ENCODE results near the gene LAMA4. TPM values are rescaled to one million over a fixed set of nuclear protein-coding genes. Genes with fewer than 3 reads are reported as not detected.

LAMA4 gene
- total and polyA plus RNA-seq, 4 experiments from 2014 or later, result not detected

DNA sequence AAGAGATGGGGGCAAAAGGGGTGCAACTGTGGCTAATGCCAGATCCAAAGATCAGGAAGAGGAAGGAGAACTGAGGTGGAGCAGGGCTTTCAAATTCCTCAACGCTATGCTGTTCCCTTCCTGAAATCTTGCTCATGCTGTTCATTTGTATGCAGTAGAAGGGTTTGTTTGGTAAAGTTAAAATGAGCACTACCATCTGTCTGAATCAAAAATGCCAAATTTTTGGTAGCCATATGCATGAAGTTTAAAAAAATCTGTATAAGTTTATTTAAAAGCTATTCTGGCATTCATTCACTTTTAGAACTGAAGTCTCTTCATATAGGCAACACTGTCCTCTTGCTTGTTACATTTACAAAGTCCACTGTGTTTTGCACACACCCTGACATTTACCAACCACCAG, 84.8 kb downstream of the LAMA4 start:
- Mint-ChIP-seq H3K4me3 (no peak overlapping the region), H3K36me3 (no peaks in the 10 kb centered on the region), H3K9me3 (no peaks in the 10 kb centered on the region), H3K27ac (no peak overlapping the region), H3K27me3 (peaks cover 28 to 36% of the 10 kb centered on the region in 2 donors), H3K4me1 (no peaks in the 10 kb centered on the region)
- Histone ChIP-seq H3K27me3 (ENCODE audit: insufficient read depth, low read length) (no peaks in the 10 kb centered on the region), H3K4me3 (ENCODE audit: low read length in 2 of 2) (no peak overlapping the region), H3K9me3 (ENCODE audit: control insufficient read depth in 1 of 2, low read length in 2 of 2) (no peaks in the 10 kb centered on the region), H3K27ac (ENCODE audit: low read depth, low read length) (no peak overlapping the region), H3K36me3 (ENCODE audit: insufficient read depth, low read length) (no peaks in the 10 kb centered on the region), H3K4me1 (ENCODE audit: insufficient read depth, low read length) (no peaks in the 10 kb centered on the region)
- no peak for DNase-seq
- intact Hi-C loops (cut with micrococcal nuclease), result loop anchor here (10.0 kb wide), 1 partner anchor 455 kb away; no protein-coding TSS in a partner anchor
- ChIA-PET CTCF (ENCODE audit: partially characterized antibody) (no interaction called here), POLR2A (ENCODE audit: partially characterized antibody) (no interaction called here)

DNA sequence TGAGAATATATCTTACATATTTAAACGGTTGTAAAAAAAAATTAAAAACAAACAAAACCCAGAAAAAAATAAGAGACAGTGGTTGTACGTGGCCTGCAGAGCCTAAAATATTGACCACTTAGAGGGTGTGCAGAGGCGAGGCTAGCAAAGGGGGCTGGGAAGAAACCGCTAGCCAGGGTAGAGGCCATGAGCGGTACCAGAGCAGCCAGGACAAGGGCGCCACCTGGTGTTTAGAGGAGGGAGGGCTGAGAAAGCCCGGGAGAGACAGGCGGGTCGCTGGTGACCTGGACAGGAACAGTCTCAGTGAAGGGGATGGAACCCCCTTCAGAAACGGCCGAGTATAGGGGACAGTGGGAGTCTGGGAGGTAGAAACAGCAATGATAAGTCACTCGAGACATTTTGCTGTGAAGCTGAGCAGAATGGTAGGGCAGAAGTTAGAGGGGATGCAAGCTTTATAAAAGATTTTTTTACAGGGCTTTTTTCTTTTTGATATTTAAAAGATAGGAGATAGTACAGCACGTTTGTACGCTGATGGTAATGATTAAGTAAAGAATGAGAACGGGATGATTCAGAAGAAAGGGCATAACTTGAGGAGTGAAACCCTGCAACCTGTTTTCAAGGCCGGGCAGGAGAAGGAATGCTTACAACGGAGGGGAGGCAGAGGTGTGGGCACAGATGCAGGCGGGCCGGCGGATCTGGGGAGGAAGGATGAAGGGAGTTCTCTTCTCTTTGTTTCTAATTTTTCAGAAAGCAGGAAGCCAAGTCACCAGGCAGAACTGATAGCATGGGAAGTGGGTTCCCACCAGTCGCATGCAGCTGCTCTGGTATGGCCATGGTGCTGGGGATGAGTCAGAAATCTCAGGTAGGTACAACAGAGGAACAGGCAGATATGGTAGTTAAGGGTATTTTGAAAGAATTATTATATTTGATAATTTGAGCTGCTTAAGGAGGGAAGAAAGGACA, 90.8 kb downstream of the LAMA4 start:
- no peaks in the 10 kb centered on the region for H3K27me3 ChIP-seq (ENCODE audit: insufficient read depth, low read length)
- Mint-ChIP-seq H3K4me1 (peaks cover 4 to 17% (median 14%) of the 10 kb centered on the region in 4 donors), H3K27ac (peak overlapping the region in 4 of 7 donors; percentile 44 to 74 (median 63)), H3K9me3 (no peaks in the 10 kb centered on the region), H3K36me3 (no peaks in the 10 kb centered on the region), H3K4me3 (peak overlapping the region in 7 of 8 donors; percentile 48 to 86 (median 69)), H3K27me3 (peaks cover 41 to 43% of the 10 kb centered on the region in 2 donors)
- H3K4me1 ChIP-seq (ENCODE audit: insufficient read depth, low read length), result peaks cover 8% of the 10 kb centered on the region
- no peaks in the 10 kb centered on the region for H3K9me3 ChIP-seq (ENCODE audit: control insufficient read depth in 1 of 2, low read length in 2 of 2)
- peak; percentile 61 to 69 (median 63) for DNase-seq
- no peak overlapping the region for H3K4me3 ChIP-seq (ENCODE audit: low read length in 2 of 2)
- ChIA-PET POLR2A (ENCODE audit: partially characterized antibody) (interaction anchor here (0.6 to 1.6 kb wide), 2 partner anchors 76 to 594 kb away, joined by 3 to 10 read pairs; partner anchors contain the start of genes FAM229B and TUBE1), CTCF (ENCODE audit: partially characterized antibody) (interaction anchor here (0.6 to 6.2 kb wide), 24 partner anchors 8 to 1152 kb away, joined by 3 to 35 read pairs (median 4); partner anchors contain the start of genes FAM229B and TUBE1)
- no peaks in the 10 kb centered on the region for H3K36me3 ChIP-seq (ENCODE audit: insufficient read depth, low read length)
- intact Hi-C loops (cut with micrococcal nuclease), result loop anchor here (1.0 to 10.0 kb wide), 5 partner anchors 76 to 1107 kb away; partner anchors contain the start of genes FAM229B and TUBE1
- H3K27ac ChIP-seq (ENCODE audit: low read depth, low read length), result no peak overlapping the region

DNA sequence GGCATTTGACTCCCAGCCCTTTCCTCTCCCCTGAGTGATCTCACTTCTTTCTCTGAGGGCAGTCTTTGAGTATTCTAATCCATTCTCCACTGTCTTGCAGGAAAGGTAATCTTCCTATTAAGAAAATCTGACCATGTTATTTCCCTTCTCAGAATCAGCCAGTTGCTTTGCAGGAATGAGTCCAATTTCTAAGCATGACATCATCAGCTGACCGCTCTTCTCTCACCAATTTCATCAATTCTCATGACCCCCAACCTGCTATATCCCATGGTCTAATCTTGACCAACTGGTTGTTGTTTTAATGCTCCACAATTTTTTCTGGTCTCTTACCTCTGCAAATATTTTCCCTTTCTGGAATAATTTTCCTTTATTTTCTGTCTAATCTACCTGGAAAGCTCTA, 93.6 kb downstream of the LAMA4 start:
- H3K27me3 Mint-ChIP-seq, result peaks cover 30 to 35% of the 10 kb centered on the region in 2 donors
- no peaks in the 10 kb centered on the region for H3K36me3 Mint-ChIP-seq
- Histone ChIP-seq H3K27me3 (ENCODE audit: insufficient read depth, low read length) (no peaks in the 10 kb centered on the region), H3K4me3 (ENCODE audit: low read length in 2 of 2) (no peak overlapping the region), H3K4me1 (ENCODE audit: insufficient read depth, low read length) (peaks cover 8% of the 10 kb centered on the region), H3K9me3 (ENCODE audit: control insufficient read depth in 1 of 2, low read length in 2 of 2) (no peaks in the 10 kb centered on the region), H3K36me3 (ENCODE audit: insufficient read depth, low read length) (no peaks in the 10 kb centered on the region), H3K27ac (ENCODE audit: low read depth, low read length) (no peak overlapping the region)
- intact Hi-C loops (cut with micrococcal nuclease), result loop anchor here (10.0 kb wide), 1 partner anchor 446 kb away; no protein-coding TSS in a partner anchor
- ChIA-PET POLR2A (ENCODE audit: partially characterized antibody) (no interaction called here), CTCF (ENCODE audit: partially characterized antibody) (interaction anchor here (1.5 to 6.2 kb wide), 5 partner anchors 10 to 902 kb away, joined by 4 to 24 read pairs (median 8); partner anchors contain the start of genes FAM229B and TUBE1)
- no peak for DNase-seq
- H3K9me3 Mint-ChIP-seq, result peaks cover 0 to 1% (median 0%) of the 10 kb centered on the region in 8 donors
- H3K4me1 Mint-ChIP-seq, result peaks cover 4 to 19% (median 14%) of the 10 kb centered on the region in 4 donors
- H3K27ac Mint-ChIP-seq, result no peak overlapping the region
- no peak overlapping the region for H3K4me3 Mint-ChIP-seq

DNA sequence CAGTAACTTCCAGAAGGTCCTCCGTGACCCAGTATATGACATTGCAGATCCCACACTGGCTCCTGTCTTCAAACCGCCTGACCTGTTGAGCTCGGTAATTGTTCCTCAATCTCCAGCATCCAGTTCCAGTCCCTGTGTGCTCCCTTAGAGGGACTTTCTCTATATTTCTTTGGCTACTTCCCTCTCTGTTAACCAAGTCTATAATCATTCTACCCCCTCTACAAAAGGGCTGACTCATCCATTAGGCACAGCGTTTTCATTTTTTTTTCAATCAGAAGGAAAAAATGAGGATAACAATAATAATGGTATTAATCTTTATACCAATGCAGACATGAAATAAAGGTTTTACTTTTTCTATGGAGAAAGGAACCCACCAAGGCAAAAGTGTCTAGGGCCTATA, 97.7 kb downstream of the LAMA4 start:
- ChIA-PET CTCF (ENCODE audit: partially characterized antibody) (no interaction called here), POLR2A (ENCODE audit: partially characterized antibody) (no interaction called here)
- Mint-ChIP-seq H3K9me3 (peaks cover 0 to 1% (median 0%) of the 10 kb centered on the region in 8 donors), H3K4me1 (peaks cover 0 to 5% (median under 1%) of the 10 kb centered on the region in 4 donors), H3K36me3 (no peaks in the 10 kb centered on the region), H3K27me3 (peaks cover 14 to 22% of the 10 kb centered on the region in 2 donors), H3K27ac (no peak overlapping the region), H3K4me3 (no peak overlapping the region)
- intact Hi-C loops (cut with micrococcal nuclease), result no loop called here
- H3K9me3 ChIP-seq (ENCODE audit: control insufficient read depth in 1 of 2, low read length in 2 of 2), result no peaks in the 10 kb centered on the region
- H3K4me1 ChIP-seq (ENCODE audit: insufficient read depth, low read length), result no peaks in the 10 kb centered on the region
- H3K36me3 ChIP-seq (ENCODE audit: insufficient read depth, low read length), result no peaks in the 10 kb centered on the region
- no peak for DNase-seq
- H3K27ac ChIP-seq (ENCODE audit: low read depth, low read length), result no peak overlapping the region
- H3K27me3 ChIP-seq (ENCODE audit: insufficient read depth, low read length), result no peaks in the 10 kb centered on the region
- H3K4me3 ChIP-seq (ENCODE audit: low read length in 2 of 2), result no peak overlapping the region

DNA sequence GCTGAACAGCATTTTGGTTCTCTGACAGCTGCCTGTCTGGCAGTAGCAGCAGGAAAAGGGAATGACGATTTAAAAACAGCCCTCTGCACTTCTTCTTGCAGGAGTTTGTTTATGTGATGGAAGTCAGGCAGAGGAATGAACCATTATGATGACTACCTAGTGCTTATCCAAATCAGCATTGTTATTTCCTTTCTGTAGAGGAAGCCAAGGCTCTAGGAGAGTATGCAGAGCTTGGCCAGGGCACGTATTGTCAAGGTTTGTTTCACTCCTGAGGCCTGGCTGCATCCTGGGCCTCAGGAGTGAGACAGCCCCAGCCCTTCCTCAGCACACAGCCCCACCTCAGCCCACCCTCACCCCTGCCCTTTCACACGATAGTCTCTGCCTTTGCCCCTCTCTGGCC, 98.5 kb downstream of the LAMA4 start:
- Mint-ChIP-seq H3K4me1 (peaks cover 0 to 5% (median 0%) of the 10 kb centered on the region in 4 donors), H3K27me3 (peaks cover 11 to 19% of the 10 kb centered on the region in 2 donors), H3K9me3 (peaks cover 0 to 1% (median 0%) of the 10 kb centered on the region in 8 donors), H3K4me3 (no peak overlapping the region), H3K27ac (peak overlapping the region in 2 of 7 donors; percentile 6 to 43), H3K36me3 (no peaks in the 10 kb centered on the region)
- H3K36me3 ChIP-seq (ENCODE audit: insufficient read depth, low read length), result no peaks in the 10 kb centered on the region
- H3K4me3 ChIP-seq (ENCODE audit: low read length in 2 of 2), result no peak overlapping the region
- no peaks in the 10 kb centered on the region for H3K4me1 ChIP-seq (ENCODE audit: insufficient read depth, low read length)
- DNase-seq, result no peak
- no peaks in the 10 kb centered on the region for H3K9me3 ChIP-seq (ENCODE audit: control insufficient read depth in 1 of 2, low read length in 2 of 2)
- POLR2A ChIA-PET (ENCODE audit: partially characterized antibody), result no interaction called here
- intact Hi-C loops (cut with micrococcal nuclease), result no loop called here
- CTCF ChIA-PET (ENCODE audit: partially characterized antibody), result no interaction called here
- H3K27me3 ChIP-seq (ENCODE audit: insufficient read depth, low read length), result no peaks in the 10 kb centered on the region
- H3K27ac ChIP-seq (ENCODE audit: low read depth, low read length), result no peak overlapping the region

DNA sequence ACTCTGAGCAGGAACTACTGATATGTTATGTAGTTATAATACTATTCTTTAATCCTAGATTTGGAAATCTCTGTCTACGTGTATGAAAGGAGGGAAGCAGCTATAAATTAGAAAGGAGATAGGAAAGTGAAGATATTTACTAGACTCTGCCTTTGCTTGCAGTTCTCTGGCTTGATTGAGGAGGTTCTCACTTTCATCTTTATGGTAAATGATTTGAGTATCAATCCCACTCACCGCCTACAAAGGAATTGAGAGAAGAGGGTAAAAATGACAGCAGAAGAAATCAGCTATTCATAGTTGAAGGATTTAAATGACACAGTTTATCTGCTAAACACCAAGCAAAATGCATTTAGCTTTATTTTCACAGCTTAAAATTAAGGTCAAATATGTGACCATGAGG, 99.7 kb downstream of the LAMA4 start:
- ChIA-PET POLR2A (ENCODE audit: partially characterized antibody) (no interaction called here), CTCF (ENCODE audit: partially characterized antibody) (interaction anchor here (1.1 kb wide), 1 partner anchor 9 kb away, joined by 6 read pairs; no protein-coding TSS in a partner anchor)
- Mint-ChIP-seq H3K27me3 (peaks cover 5 to 16% of the 10 kb centered on the region in 2 donors), H3K9me3 (peaks cover 0 to 1% (median 0%) of the 10 kb centered on the region in 8 donors), H3K4me3 (no peak overlapping the region), H3K27ac (no peak overlapping the region), H3K36me3 (no peaks in the 10 kb centered on the region), H3K4me1 (peaks cover 0 to 5% (median 0%) of the 10 kb centered on the region in 4 donors)
- Histone ChIP-seq H3K27ac (ENCODE audit: low read depth, low read length) (no peak overlapping the region), H3K4me3 (ENCODE audit: low read length in 2 of 2) (no peak overlapping the region), H3K27me3 (ENCODE audit: insufficient read depth, low read length) (no peaks in the 10 kb centered on the region), H3K4me1 (ENCODE audit: insufficient read depth, low read length) (no peaks in the 10 kb centered on the region), H3K36me3 (ENCODE audit: insufficient read depth, low read length) (no peaks in the 10 kb centered on the region), H3K9me3 (ENCODE audit: control insufficient read depth in 1 of 2, low read length in 2 of 2) (no peaks in the 10 kb centered on the region)
- DNase-seq, result no peak
- intact Hi-C loops (cut with micrococcal nuclease), result no loop called here
